AG04450 (cell line): Measurements from ENCODE around the gene CACNB4. TPM values are rescaled to one million over a fixed set of nuclear protein-coding genes. Genes with fewer than 3 reads are reported as not detected.
"Not testable (repeated sequence)": the region's sequence is repeated elsewhere in the genome, so short reads cannot be mapped to it uniquely, and the experiment has no call there.

Experiments
- CTCF ChIA-PET: fragments of 300-600, 350-600 bp; formaldehyde crosslinking; extraction: SDS; loops from one replicate; lab custom pipeline; 2022; ENCODE audit warnings: antibody characterized with exemption, inconsistent platforms; lab: Charles Lee
- POLR2A ChIA-PET: fragments of 350-600 bp; formaldehyde crosslinking; extraction: SDS; loops from one replicate; lab custom pipeline; 2021; ENCODE audit warnings: antibody characterized with exemption, inconsistent platforms; lab: Yijun Ruan, JAX
- DNase-seq: peaks from one replicate; pipeline ENCODE4 v3.0.0-alpha.2; 2011; ENCODE audit warnings: low read depth, low spot score
- H3K27ac ChIP-seq: one replicate; pipeline ENCODE4 v1.5.1; 2012; ENCODE audit warnings: low read depth, low read length, control low read depth
- H3K27me3 ChIP-seq: one replicate; pipeline ENCODE4 v1.6.0; 2012; ENCODE audit warnings: low read length; ENCODE audit not compliant: control insufficient read depth, insufficient read depth
- H3K4me3 ChIP-seq: 2 replicates; pipeline ENCODE4 v1.5.1; 2011; ENCODE audit warnings: mild to moderate bottlenecking, low read depth, low read length, control low read depth
- H3K9me3 ChIP-seq: 2 replicates; pipeline ENCODE4 v1.5.1; 2012; ENCODE audit warnings: low read length; ENCODE audit not compliant: control insufficient read depth, insufficient read depth
- CTCF ChIP-seq: IDR thresholded peaks from 2 replicates; pipeline ENCODE4 v1.5.1; 2011; ENCODE audit warnings: low read depth, low read length, control low read depth, inconsistent platforms
- polyA plus RNA-seq: library from polyadenylated mRNA; depleted of rRNA; stranded (reverse); fragments of >200 nt; gene quantifications from 2 replicates; pipeline ENCODE4 v1.2.3, GENCODE V29; 2011

CACNB4 gene
- polyA plus RNA-seq, 1 experiment, result 0.22 TPM

GRCh38 chr2:151922845-151923666 lies 175.8 kb downstream of the CACNB4 start:
- Histone ChIP-seq H3K9me3 (no peaks in the 10 kb centered on the region), H3K4me3 (no peak overlapping the region), H3K27ac (no peak overlapping the region), H3K27me3 (no peaks in the 10 kb centered on the region)
- CTCF ChIA-PET, result no interaction called here
- no peak for DNase-seq
- no peak for TF ChIP-seq CTCF
- POLR2A ChIA-PET, result no interaction called here

GRCh38 chr2:151919786-151920185 lies 179.1 kb downstream of the CACNB4 start:
- no peak overlapping the region for H3K27ac ChIP-seq
- H3K9me3 ChIP-seq, result no peaks in the 10 kb centered on the region
- H3K27me3 ChIP-seq, result no peaks in the 10 kb centered on the region
- ChIA-PET CTCF (no interaction called here), POLR2A (no interaction called here)
- no peak overlapping the region for H3K4me3 ChIP-seq
- DNase-seq, result no peak
- no peak for TF ChIP-seq CTCF

- no peak for DNase-seq
- Histone ChIP-seq H3K27me3 (no peaks in the 10 kb centered on the region), H3K27ac (no peak overlapping the region), H3K9me3 (no peaks in the 10 kb centered on the region), H3K4me3 (no peak overlapping the region)
- ChIA-PET POLR2A (no interaction called here), CTCF (no interaction called here)
- no peak for TF ChIP-seq CTCF
These were observed 180.5 kb downstream of the CACNB4 start for GRCh38 chr2:151918308-151918707.

GRCh38 chr2:151916632-151917031 lies 182.2 kb downstream of the CACNB4 start:
- DNase-seq, result no peak
- Histone ChIP-seq H3K27ac (no peak overlapping the region), H3K27me3 (no peaks in the 10 kb centered on the region), H3K4me3 (no peak overlapping the region), H3K9me3 (no peaks in the 10 kb centered on the region)
- ChIA-PET CTCF (interaction anchor here (1.0 kb wide), 1 partner anchor 109 kb away, joined by 3 read pairs; no protein-coding TSS in a partner anchor), POLR2A (no interaction called here)
- TF ChIP-seq CTCF, result no peak

GRCh38 chr2:151915629-151916025 lies 183.2 kb downstream of the CACNB4 start:
- H3K27ac ChIP-seq, H3K4me3 ChIP-seq, POLR2A ChIA-PET, DNase-seq, H3K9me3 ChIP-seq, H3K27me3 ChIP-seq: not testable (repeated sequence)
- CTCF ChIA-PET, result interaction anchor here (0.7 to 1.0 kb wide), 2 partner anchors 12 to 110 kb away, joined by 4 to 6 read pairs; no protein-coding TSS in a partner anchor
